22Rv1 (cell line): ENCODE results near the gene SLC30A1.
"Not testable (repeated sequence)": the region's sequence is repeated elsewhere in the genome, so short reads cannot be mapped to it uniquely, and the experiment has no call there.

ENCODE experiments used
- H3K27ac ChIP-seq: fragments of 450-650 bp; 2 replicates; pipeline ENCODE4 v1.5.1; 2017
- CTCF ChIP-seq: fragments of 450-650 bp; IDR thresholded peaks from 2 replicates; pipeline ENCODE4 v1.5.1; 2017; ENCODE audit warnings: mild to moderate bottlenecking
- ZFX ChIP-seq: fragments of 450-650 bp; IDR thresholded peaks from 2 replicates; pipeline ENCODE4 v1.6.1; 2017; ENCODE audit warnings: antibody characterized with exemption, borderline replicate concordance

The SLC30A1 gene

DNA sequence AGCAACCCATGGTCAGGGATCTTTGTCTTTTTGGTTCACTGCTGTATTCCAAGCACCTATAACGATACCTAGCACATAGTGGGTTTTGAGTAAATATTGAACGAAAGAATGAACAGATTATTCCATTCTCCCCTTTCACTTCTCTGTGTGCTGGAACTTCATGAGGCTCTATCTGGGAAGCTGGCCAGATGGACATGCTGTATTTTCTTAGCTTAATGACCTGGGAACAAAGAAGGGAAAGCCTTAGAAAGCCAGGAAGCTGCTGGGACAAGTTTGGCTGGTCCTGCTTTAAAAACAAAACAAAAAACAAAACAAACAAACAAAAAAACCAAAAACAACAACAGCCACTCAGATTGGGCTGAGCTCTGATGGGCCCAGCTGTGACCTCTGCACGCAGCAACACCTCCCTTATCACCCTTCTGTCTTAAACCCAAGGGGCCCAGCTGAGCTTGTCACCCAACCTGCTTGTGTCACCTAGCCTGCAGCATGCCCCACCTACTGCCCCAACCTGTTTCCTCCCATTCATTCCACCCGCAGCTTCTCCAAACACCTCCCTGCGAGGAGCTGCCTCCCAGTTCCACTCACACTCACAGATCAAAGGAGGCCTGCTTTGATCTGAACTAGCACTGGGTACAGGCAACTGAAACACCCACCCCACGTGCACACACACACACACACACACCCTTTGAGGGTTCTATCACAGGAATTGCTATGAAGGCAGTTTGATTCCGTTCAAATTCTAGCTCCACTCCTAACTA is 37.1 kb downstream of the SLC30A1 start:
- TF ChIP-seq ZFX: no peak
- TF ChIP-seq CTCF: no peak
- H3K27ac ChIP-seq: no peak overlapping the region; the same call in 1 of the 2 replicates

DNA sequence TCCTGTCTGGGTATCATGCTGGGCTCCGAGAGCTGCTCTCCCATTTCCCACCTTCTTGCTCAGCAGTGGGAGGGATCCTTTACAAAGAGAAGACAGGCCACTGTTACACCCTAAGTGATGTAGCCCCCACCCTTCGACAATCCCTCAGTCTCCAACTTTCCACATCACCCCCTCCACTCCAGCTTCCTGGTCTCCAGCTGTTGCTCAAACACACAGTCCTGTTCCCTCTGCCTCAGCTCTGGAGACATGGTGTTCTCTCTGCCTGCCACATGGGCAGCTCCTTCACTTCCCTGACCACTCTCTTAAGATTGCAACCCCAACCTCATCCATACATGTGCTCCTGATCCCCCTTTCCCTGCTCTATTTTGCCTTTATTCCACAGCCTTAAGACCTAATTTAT is 37.7 kb downstream of the SLC30A1 start:
- H3K27ac ChIP-seq: no peak overlapping the region; the same call in 1 of the 2 replicates
- TF ChIP-seq CTCF (no peak), ZFX (no peak)

DNA sequence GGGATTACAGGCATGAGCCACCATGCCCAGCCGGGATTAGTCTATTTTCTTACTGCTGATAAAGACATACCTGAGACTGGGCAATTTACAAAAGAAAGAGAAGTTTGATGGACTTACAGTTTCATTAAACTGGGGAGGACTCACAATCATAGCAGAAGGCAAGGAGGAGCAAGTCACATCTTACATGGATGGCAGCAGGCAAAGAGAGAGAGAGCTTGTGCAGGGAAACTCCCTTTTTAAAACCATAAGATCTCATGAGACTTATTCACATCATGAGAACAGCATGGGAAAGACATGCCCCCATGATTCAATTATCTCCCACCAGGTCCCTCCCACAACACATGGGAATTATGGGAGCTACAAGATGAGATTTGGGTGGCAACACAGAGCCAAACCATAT is 38.1 kb downstream of the SLC30A1 start:
- not testable (repeated sequence) for H3K27ac ChIP-seq

- no peak overlapping the region for H3K27ac ChIP-seq
- TF ChIP-seq ZFX: no peak
- TF ChIP-seq CTCF: no peak
These were observed 40.7 kb downstream of the SLC30A1 start for GRCh38 chr1:211538287-211538686.

DNA sequence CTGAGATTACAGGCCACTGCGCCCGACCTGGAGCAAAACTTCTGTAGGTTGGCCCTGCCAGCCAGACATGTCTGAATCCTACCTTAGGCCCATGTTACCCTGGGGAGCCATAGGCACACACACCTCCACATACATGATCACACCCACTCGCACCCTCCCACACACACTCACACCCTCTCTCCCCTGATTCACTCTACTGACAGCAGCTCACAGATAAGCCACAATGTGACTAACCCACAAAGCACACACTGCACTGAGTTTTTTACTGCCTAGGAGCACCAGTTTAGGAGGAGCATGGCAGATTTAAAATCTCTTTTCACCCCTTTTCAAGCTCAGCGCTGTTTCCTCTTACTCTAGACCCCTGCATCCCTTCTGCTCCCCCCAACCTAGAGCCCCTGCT is 41.7 kb downstream of the SLC30A1 start:
- TF ChIP-seq CTCF: no peak
- TF ChIP-seq ZFX: no peak
- H3K27ac ChIP-seq: no peak overlapping the region

DNA sequence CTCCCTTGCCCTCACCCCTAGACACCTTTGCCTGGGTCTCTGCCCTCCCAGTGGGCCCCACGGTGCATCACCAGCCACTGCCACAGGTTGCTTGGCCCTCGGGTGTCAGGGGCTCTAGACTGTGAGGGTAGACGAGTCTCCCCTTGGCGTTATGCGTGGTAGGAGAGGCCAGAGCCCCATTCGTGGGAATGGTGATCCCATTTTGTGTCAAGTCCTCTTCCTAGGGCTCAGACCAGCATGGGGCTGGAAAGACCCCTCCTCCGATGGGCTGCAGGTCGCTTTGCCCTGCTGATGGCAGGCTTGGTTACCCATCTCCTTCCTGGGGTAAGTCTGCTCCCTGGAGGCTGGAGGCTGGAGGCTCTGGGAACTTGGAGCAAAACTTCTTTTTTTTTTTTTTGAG is 42.4 kb downstream of the SLC30A1 start:
- H3K27ac ChIP-seq: no peak overlapping the region
- TF ChIP-seq CTCF: no peak
- TF ChIP-seq ZFX: no peak

DNA sequence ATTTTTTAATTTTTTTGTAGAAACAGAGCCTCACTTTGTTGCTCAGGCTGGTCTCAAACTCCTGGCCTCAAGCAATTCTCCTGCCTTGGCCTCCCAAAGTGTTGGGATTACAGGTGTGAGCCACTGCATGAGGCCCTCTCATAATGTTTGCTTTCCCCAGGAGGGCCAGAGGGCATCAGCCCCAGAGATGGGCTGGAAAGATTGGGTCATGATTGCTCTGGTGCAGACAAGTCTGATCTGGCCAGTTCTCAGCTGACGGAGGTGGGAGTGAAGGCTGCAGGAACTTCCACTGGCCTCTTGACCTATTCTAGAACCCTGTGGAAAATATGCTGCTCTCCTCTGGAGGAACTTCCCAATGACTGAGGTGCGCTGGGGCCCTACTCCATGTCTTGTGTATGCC is 43.6 kb downstream of the SLC30A1 start:
- TF ChIP-seq CTCF: no peak
- TF ChIP-seq ZFX: no peak
- H3K27ac ChIP-seq: no peak overlapping the region
